ENCODE results near the gene C17orf107. TPM values are rescaled to one million over a fixed set of nuclear protein-coding genes. Genes with fewer than 3 reads are reported as not detected.

The C17orf107 gene
- total RNA-seq, 4 donors from 2014 or later: 1.8 to 3.2 (median 2.1) TPM; not detected in 1

- in situ Hi-C loops (cut with MboI; ENCODE audit: low pct_ligation_motif_present in 1 of 4, low pct_unique_long_range_greater_than_20kb in 1 of 4, low sequenced_read_pairs in 3 of 4) (no loop called here), intact Hi-C loops (cut with DNase I; ENCODE audit: low total_unique reads) (no loop called here)
- 40 to 45% methylated on average over 4 to 8 of the region's 8 CpGs for WGBS, 2 donors (ENCODE audit: low coverage in 1 of 2)
- TF ChIP-seq EP300 (IDR thresholded peaks at IDR 0.05; ENCODE audit: low read depth) (no peak), POLR2A (IDR thresholded peaks at IDR 0.05) (no peak), POLR2AphosphoS5 (IDR thresholded peaks at IDR 0.05) (no peak), CTCF (IDR thresholded peaks at IDR 0.05) (no peak)
- Histone ChIP-seq H3K27me3 (no peaks in the 10 kb centered on the region), H3K9me3 (no peaks in the 10 kb centered on the region), H3K27ac (peak overlapping the region; percentile 95 to 100 (median 100)), H3K4me3 (no peak overlapping the region), H3K36me3 (peaks cover 0 to 6% (median 0%) of the 10 kb centered on the region in 4 donors), H3K4me1 (peaks cover 34 to 64% (median 41%) of the 10 kb centered on the region in 4 donors)
- no peak for DNase-seq
These were observed 45.3 kb downstream of the C17orf107 start for GRCh38 chr17:4944554-4945175.

GRCh38 chr17:4945176-4945943 lies 46.0 kb downstream of the C17orf107 start:
- Histone ChIP-seq H3K4me1 (peaks cover 34 to 67% (median 45%) of the 10 kb centered on the region in 4 donors), H3K27me3 (no peaks in the 10 kb centered on the region), H3K4me3 (peak overlapping the region in 2 of 4 donors; percentile 77 to 92), H3K9me3 (no peaks in the 10 kb centered on the region), H3K36me3 (peaks cover 0 to 6% (median 0%) of the 10 kb centered on the region in 4 donors), H3K27ac (peak overlapping the region; percentile 95 to 100 (median 100))
- TF ChIP-seq POLR2A (IDR thresholded peaks at IDR 0.05): no peak
- no peak for TF ChIP-seq EP300 (IDR thresholded peaks at IDR 0.05; ENCODE audit: low read depth)
- peak; percentile 54 to 83 (median 75) for TF ChIP-seq POLR2AphosphoS5 (IDR thresholded peaks at IDR 0.05)
- TF ChIP-seq CTCF (IDR thresholded peaks at IDR 0.05): no peak
- WGBS, 2 donors (ENCODE audit: low coverage in 1 of 2): 31 to 38% methylated on average over 4 to 7 of the region's 7 CpGs
- DNase-seq: peak; percentile 88
- intact Hi-C loops (cut with DNase I; ENCODE audit: low total_unique reads): no loop called here
- in situ Hi-C loops (cut with MboI; ENCODE audit: low pct_ligation_motif_present in 1 of 4, low pct_unique_long_range_greater_than_20kb in 1 of 4, low sequenced_read_pairs in 3 of 4): no loop called here

GRCh38 chr17:4945944-4946280 lies 46.6 kb downstream of the C17orf107 start:
- DNase-seq: no peak
- Histone ChIP-seq H3K36me3 (peaks cover 0 to 6% (median 0%) of the 10 kb centered on the region in 4 donors), H3K9me3 (no peaks in the 10 kb centered on the region), H3K27ac (peak overlapping the region; percentile 95 to 100 (median 100)), H3K27me3 (no peaks in the 10 kb centered on the region), H3K4me1 (peaks cover 39 to 71% (median 47%) of the 10 kb centered on the region in 4 donors), H3K4me3 (peak overlapping the region in 2 of 4 donors; percentile 77 to 92)
- intact Hi-C loops (cut with DNase I; ENCODE audit: low total_unique reads) (no loop called here), in situ Hi-C loops (cut with MboI; ENCODE audit: low pct_ligation_motif_present in 1 of 4, low pct_unique_long_range_greater_than_20kb in 1 of 4, low sequenced_read_pairs in 3 of 4) (no loop called here)
- WGBS, 2 donors (ENCODE audit: low coverage in 1 of 2): 0 to 23% methylated on average over 1 to 4 of the region's 4 CpGs
- TF ChIP-seq EP300 (IDR thresholded peaks at IDR 0.05; ENCODE audit: low read depth) (no peak), CTCF (IDR thresholded peaks at IDR 0.05) (no peak), POLR2A (IDR thresholded peaks at IDR 0.05) (no peak)

- Histone ChIP-seq H3K27me3 (no peaks in the 10 kb centered on the region), H3K36me3 (peaks cover 0 to 6% (median 0%) of the 10 kb centered on the region in 4 donors), H3K4me3 (peak overlapping the region; percentile 52 to 100 (median 84)), H3K4me1 (peaks cover 36 to 69% (median 45%) of the 10 kb centered on the region in 4 donors), H3K27ac (peak overlapping the region; percentile 95 to 100 (median 100)), H3K9me3 (no peaks in the 10 kb centered on the region)
- DNase-seq: no peak
- in situ Hi-C loops (cut with MboI; ENCODE audit: low pct_ligation_motif_present in 1 of 4, low pct_unique_long_range_greater_than_20kb in 1 of 4, low sequenced_read_pairs in 3 of 4) (no loop called here), intact Hi-C loops (cut with DNase I; ENCODE audit: low total_unique reads) (no loop called here)
- peak; percentile 17 for TF ChIP-seq POLR2A (IDR thresholded peaks at IDR 0.05)
- no peak for TF ChIP-seq CTCF (IDR thresholded peaks at IDR 0.05)
- 16 to 40% methylated on average over 4 to 16 of the region's 16 CpGs for WGBS, 2 donors (ENCODE audit: low coverage in 1 of 2)
These were observed 47.1 kb downstream of the C17orf107 start for GRCh38 chr17:4946312-4946976.
